Measurements from ENCODE around the gene CNTLN. TPM values are rescaled to one million over a fixed set of nuclear protein-coding genes. Genes with fewer than 3 reads are reported as not detected.
"Not testable (repeated sequence)": the region's sequence is repeated elsewhere in the genome, so short reads cannot be mapped to it uniquely, and the experiment has no call there.

The CNTLN gene
- polyA plus RNA-seq, 12 donors, result 6.3 to 16.1 (median 10.3) TPM; not detected in 1

DNA sequence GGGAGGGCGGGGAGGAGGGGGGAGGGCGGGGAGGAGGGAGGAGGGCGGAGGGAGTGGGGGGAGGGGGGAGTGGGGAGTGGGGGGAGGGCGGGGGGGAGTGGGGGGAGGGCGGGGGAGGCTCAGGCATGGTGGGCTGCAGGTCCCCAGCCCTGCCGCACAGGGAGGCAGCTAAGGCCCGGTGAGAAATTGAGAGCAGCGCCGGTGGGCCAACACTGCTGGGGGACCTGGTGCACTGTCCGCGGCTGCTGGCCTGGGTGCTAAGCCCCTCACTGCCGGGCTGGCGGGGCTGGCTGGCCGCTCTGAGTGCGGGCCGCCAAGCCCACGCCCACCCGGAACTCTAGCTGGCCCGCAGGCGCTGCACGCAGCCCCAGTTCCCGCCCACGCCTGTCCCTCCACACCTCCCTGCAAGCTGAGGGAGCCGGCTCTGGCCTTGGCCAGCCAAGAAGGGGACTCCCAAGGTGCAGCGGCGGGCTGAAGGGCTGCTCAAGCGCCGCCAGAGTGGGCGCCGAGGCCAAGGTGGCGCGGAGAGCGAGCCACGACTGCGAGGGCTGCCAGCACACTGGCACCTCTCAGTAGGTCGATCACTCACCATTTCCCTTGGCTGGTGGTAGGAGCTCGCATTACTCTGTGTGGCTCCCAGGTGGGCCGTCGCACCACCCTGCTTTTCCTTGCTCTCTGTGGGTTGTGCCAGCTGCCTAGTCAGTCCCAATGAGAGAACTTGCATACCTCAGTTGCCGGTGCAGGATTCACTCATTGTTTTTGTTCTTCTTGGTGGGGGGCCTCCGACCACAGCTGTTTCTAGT lies 160.2 kb downstream of the CNTLN start:
- no peak for DNase-seq

DNA sequence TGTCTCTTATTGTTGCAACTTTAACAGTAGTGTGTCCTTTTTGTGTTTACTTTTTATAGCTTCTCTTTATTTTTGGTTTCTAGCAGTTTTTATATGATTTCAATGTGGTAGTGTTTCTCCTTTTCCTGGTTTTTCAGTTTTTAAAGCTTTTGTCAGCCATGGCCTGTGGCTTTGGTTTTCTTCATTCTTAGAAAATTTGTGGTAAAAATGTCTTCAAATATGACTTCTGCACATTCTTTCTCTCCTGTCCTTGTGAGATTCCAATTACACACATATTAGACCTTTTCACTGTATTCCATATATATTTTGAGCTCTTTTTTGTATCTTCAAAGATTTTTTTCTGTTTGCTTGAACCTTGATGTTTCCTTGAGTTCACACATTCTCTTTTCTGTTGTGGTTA lies 180.5 kb downstream of the CNTLN start:
- DNase-seq, result no peak

DNA sequence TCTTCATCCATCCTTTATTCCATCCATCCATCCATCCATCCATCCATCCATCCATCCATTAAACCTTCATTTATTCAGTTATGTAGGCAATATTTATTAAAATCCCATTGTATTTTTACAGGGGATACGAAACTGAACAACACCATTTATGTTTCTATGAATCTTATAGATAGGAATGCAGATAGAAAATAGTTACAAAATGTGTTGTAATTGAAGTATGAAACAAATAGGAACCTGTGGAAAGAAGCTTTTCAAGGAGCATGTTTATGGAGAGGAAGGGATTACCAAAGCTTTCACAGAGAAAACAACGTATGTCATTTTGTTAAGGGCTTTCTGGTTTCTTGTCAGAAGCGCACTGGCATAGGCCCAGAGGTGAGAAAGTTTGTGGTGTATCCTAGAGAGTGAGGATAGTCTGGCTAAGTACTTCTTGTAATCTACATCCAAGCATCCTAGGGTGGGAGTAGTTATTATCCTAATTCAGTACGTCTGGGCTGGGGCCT lies 184.0 kb downstream of the CNTLN start:
- DNase-seq, result no peak

DNA sequence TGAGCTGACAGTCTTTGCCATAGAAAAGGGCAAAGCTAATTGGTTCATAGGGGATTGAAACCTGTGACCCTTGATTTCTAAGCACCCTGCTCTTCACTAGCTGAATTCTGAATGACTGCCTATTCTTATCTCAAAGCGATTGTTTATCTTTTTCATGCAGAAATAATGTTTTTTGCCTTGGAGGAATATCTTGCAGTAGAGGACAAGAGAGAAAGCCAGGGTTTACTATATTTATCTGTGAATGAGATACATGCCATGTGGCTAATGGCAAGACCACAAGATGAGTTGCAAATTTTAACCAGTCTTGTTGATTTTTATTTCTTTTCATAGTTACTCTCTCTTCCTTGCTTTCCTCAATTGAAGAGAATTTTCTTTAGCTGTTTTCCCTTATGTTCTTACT lies 185.0 kb downstream of the CNTLN start:
- no peak for DNase-seq

DNA sequence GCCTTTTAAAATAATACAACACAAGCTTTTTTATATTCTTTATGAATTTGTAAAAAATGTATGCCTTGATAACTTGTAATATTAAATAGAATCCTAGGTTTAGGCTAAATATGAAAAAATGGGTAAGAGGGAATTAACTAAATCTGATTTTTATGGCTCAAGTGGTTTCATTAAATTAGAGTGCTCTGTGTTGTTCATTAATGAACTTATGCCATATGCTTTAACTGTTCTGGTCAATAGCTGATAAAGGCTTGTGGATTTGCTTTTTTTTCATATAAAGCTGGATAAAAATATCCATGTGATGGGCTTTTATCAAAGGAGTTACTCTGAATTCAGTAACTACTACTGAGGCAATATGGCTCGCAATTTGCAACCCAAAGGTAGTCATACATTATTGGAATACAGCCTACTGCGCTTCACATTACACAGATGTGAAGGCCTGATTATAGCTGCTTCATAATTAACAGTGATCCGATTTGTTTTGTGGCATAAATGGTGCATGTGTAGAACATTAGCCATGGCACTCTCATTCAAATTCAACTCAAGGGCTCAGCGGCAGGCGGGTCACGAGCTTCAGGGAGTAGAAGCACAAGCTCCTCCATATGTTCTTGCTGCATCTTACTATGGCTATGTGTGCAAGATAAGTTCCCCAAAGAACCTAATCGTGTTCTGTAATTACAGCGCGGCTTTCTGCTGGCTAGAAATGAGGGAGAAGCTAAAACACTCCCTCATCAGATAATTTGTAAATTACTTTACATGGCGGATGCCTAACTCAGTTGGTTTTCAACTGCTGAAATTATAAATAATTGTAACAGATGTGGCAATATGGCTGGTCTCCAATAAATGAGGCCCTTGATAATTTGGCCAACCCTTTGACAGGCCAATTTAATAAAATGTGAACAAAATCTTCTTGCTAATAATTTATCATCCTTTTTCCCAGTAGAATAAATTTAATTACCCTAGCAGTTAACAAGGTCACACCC lies 188.3 kb downstream of the CNTLN start:
- no peak for DNase-seq

DNA sequence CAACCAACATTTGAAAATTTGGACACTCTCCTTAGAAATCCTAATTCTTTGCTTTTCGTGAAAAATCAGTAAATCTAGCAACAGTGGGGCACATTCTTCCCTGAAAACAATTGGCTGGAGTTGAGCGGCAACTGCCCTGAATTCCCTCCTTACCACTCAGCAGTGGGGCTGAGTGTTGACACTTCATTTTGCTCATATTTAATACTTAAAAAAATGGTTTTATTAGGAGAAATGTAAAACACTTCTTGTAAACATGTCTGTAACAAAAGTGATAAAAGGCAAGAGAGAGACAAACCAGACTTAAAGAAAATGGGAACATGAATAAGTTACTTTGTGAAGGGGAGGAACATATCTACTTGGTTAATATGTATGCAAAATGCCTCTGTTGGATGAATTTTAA lies 193.5 kb downstream of the CNTLN start:
- no peak for DNase-seq

DNA sequence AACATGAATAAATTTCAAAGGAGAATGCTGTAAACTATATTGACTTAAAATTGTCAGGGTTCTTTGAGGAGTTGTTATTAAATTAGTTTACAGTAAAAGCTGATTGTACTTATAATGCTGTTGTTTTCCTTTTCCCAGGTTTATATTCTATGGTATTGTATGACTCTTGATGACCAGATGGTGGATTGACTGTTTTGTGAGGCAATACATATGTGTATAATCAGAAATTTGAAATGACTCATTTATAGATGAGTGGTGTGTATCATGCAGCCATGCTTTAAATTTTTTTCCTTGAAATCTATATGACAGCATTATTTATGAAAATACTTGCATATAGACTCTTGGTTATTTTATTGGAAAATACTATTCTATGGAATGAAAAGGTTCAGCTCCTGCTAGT lies 195.3 kb downstream of the CNTLN start:
- DNase-seq, result no peak

DNA sequence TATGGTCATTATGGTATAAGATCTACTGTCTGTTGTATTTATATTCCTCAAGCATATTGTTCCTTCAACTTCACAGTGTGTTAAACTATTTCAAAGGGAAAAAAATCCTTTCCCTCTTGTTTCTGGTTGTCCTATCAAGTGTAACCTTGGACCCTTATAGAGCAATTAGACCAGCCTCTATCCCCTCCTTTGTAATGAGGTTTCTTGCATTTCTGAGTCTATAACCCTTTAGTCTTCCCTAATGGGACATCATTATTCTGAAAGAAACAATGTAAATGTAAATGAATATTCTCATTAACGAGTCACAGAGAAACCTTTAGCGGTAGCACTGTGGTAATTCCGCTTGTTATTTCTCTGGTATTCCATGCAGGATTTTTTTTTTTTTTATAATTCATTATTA lies 197.3 kb downstream of the CNTLN start:
- DNase-seq, result no peak

DNA sequence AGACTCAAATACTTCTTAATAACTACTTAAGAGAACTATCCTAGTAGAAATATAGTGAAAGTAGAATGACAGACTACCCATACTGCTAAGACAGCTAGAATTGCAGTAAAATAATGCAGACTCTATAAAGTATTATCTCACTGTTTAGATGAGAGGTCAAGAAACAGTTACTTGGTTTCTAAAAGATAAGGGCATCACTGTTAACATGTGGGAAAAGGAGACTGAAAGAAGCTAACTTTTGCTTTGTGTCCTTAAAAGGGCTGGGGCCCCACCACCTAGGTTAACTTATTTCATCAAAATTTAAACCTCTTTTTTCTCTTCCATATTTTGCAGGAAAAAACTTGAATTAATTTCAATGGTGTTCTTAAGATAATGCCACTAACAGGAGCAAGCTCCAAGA lies 204.3 kb downstream of the CNTLN start:
- no peak for DNase-seq

DNA sequence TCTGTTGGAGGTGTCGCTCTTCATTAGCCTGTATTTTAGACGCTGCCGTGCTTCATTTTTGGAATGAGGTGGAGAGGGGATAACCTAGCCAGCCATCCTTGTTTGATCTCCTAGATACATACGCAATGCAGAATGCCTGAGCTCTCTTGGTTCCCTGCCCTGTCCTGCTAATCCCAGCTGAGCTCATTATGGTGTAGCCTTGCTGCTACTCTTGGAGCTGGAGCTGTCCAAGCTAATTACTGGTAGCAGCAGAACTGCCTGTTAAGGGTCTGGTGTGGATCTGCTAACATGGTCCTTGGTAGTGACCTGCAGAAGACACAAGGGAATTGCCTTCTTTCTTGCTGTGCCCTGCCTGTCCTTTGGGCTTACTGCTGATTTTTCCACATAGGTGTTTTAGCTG lies 207.9 kb downstream of the CNTLN start:
- no peak for DNase-seq

DNA sequence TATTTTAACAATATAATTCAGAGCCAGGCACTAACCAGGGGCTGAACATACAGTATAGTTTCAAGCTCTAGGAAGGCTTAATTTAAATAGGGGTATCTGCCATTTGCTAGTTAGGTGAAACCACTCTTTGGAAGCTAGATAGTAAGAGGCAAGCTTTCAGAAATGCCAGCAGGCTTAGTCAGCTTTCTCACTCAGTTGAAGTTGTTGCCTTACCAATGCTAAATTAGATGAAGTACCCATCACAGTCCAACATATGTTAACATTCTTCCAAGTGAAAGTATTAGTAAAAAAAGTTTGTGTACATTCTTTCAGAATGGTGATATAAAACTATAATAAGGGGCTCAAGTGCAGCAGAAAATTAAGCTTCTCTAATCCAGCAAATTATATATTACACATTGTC lies 215.0 kb downstream of the CNTLN start:
- no peak for DNase-seq

DNA sequence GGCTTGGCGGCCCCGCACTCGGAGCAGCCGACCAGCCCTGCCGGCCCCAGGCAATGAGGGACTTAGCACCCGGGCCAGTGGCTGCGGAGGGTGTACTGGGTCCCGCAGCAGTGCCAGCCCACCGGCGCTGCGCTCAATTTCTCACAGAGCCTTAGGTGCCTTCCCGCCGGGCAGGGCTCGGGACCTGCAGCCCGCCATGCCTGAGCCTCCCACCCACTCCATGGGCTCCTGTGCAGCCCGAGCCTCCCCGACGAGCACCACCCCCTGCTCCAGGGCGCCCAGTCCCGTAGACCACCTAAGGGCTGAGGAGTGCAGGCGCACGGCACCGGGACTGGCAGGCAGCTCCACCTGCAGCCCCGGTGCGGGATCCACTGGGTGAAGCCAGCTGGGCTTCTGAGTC lies 219.2 kb downstream of the CNTLN start:
- DNase-seq, result not testable (repeated sequence)

DNA sequence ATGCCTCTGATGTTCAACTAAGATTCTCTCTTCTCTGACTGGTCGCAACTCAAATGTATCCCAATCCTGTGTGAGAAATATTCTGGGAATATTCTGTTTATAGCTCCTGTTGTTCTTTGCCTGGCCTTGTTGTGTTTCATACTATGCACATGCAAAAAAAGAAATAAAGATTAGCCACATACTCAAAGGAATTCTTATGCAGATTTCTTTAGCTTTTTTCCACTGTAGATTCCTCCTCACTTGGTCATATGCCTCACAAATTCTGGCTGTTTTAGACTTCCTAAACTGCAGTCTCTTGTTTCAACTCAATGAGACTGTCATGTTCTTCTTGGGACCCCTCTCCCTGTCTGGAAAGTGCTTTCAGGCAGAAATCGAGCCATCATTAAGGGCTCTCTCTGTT lies 226.5 kb downstream of the CNTLN start:
- DNase-seq, result no peak

DNA sequence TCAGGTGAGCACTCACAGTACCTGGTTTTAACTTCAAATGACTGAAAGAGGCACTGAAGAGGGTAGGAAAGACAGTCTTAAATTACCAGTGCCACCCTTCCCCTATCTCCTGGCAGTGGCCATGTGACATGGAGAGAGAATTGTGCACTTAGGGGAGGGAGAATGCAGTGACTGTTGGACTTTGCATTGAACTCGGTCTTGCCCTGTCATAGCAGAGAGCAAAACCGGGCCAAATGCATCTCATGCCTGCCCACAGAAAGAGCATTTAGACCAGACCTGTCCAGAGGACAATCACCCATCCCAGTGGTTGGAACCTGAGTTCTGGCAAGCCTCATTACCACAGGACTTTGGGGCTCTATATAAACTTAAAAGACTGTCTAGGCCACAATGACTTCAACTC lies 232.2 kb downstream of the CNTLN start:
- no peak for DNase-seq

DNA sequence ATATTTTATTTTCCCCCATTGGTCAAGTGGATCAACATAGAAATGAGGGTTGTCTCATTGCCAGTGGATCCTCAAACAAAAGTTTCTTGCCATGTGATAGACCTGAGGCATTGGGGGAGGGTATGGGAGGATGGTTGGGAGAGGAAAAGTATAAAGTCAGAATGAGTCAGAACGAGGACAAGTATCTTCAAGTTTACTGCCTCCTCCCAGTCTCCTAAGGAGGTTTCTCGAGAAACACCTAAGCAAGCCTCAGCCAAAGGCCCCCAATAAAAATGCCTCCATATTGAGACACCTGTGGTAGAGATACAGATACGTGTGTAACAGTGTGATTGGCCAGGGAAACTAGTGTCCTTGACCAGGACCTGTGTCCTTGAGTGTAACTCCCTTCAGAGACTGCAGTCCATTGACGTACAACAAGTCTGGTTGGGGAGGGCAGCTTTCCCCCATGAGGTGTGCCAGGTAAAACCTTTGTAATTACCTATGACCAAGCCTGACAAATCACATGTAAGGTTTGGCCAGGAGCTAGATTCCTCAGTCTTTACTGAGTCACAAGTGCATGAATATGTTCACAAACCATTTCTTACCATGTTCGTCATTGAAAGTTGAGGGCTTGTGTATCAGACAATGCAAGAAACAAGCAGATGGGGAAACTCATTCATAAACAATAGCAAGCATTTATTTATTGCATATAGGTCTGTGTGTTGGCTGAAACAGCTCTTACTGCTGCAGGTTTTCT lies 245.5 kb downstream of the CNTLN start:
- DNase-seq, result no peak

DNA sequence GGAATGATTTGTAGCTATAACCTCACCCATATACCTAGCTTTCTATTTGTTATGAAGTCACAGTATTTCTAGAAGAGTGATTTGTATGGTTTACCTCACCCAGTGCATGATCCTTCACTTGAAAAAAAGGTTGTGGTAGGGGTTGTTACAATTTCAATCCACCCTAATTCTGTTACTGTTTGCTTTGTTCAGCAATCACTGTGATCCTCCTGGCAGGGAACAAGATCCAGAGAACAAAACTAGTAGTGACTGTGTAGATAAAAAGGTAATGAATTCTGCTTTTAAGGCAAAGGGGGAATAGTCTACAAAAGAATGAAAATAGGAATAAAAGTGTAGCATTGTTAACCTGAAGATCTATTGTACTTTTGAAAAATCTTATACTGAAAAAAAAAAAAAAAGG lies 252.7 kb downstream of the CNTLN start:
- no peak for DNase-seq

DNA sequence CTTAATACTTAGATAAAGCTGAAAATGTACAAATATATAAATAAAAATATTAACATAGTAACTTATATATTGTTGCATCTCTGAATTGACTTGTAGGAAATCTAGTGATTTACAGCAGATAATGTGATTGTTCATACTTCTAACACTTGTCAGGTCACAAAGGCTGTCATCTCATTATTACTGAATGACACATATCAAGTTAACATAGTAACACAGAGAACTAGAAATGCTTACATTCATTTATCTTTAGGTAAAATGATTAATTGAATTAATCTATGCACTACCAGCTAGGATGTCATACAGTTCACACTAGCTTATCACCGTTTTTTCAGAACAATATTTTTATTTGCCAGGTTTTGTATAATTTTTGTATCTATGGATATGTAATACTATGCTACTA lies 254.2 kb downstream of the CNTLN start:
- no peak for DNase-seq

DNA sequence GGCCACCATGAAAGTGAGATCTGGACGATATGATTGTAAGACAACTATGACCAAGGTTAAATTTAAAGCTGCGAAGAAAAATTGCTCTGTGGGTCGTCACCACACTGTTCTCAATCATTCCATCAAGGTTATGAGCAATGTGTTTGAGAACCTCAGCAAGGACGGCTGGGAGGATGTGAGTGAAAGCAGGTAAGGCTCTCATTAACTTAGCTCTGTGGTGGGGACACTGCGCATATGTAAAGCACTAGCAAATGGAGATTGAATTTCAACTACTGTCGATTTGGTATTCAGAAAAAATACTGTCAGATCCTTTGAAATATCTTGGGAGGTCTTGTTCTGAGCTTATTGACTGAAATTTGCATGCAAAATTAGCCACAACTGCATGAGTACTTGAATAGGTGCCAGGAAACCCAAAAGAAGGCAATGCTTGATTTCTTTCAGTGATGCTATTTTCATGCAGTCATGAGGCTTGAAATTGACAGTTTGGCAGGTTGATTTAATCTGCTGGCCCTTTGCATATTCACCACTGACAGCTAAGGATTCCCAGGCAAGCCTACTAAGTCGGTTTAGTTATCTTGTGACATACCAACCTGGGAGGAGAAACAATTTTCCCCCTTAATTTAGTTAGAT lies 260.2 kb downstream of the CNTLN start:
- DNase-seq, result no peak

DNA sequence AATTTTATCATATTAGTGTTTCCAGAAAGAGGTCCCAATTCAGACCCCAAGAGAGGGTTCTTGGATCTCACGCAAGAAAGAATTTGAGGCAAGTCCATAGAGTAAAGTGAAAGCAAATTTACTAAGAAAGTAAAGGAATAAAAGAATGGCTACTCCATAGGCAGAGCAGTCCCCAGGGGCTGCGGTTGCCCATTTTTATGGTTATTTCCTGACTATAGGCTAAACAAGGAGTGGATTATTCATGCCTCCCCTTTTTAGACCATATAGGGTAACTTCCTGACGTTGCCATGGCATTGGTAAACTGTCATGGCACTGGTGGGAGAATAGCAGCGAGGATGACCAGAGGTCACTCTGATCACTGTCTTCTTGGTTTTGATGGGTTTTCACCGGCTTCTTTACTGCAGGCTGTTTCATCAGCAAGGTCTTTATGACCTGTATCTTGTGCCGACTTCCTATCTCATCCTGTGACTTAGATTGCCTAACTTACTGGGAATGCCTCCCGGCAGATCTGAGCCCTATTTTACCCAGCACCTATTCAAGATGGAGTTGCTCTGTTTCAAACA lies 262.4 kb downstream of the CNTLN start:
- not testable (repeated sequence) for DNase-seq

DNA sequence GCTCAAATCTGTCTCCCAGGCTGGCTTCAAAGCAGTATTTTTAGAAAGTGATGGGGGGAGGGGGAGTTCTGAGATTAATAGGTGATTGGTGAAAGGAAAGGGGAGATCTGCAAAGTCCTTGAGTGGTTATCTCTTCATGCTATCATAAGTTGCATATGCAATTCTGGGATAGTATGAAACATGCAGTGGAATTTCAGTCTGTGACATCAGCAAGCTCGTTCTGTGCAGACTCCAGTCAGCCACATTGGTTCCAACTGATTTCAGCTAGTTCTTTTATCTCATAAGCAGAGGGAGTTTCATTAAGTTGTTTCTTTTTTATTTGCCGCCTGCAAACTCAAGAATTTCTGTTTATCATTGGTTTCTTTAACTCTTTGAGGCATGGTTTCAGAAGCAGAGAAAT lies 263.5 kb downstream of the CNTLN start:
- DNase-seq, result no peak

DNA sequence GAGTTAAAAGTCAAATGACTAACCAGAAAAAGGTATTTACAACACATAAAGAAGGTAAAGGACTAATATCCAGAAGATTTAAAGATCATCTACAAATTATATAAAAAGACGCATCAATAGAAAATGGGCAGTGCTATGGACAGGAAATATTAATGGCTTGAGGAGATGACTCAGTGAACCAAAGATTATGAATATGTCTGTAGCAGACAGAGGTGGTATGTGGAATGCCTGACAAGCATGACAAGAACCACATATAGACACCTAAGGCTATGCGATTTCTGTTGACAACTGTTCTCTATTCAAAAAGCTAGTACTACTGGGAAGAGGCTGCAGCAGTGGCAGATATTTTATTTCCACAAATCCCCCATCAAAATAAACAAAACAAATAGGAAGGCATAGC lies 267.0 kb downstream of the CNTLN start:
- DNase-seq, result no peak
